GM21737 (cell line): ENCODE data around the gene SVIP.

ENCODE experiments used
- ATAC-seq: cut with Tn5 transposase; IDR thresholded peaks from one replicate; pipeline ENCODE4 v1.9.1; 2021; ENCODE audit warnings: mild to moderate bottlenecking, moderate library complexity; ENCODE audit not compliant: unreplicated experiment

Gene SVIP

DNA sequence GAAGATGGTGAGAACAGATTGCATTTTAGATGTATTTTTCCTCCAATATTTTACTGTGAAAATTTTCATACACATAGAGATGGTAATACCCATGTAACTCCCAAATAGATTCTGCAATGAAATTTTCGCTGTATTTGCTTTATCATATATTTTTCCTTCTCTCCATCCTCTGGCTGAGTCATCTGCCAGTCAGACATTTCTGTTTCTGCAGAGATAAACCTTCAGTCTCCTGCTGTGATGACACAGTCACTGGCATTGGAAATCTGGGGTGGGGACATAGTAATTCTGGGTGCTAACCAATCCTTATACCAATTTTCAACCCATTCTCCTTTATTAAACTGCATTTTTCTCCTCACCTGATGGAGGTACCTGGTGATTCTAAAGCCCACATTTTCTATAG is 33.7 kb downstream of the SVIP start:
- no peak for ATAC-seq

DNA sequence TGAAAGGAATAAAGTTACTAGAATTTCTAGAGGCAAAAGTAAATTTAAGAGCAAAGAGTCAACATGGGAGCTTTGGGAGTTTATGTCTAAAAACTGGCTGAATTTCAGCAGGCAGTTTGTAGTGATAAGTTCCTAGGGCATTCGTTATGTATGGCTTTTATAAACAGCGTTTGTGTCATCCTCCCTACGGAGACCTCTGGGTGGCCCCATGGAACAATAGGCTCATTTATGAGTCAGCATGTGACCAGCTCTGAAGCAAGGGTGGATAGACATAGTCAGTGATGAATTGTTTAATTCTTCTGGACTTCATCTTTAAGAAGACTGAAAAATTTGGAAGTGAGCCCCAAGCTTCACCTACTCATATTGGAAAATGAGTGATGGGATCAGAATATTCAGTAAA is 37.1 kb downstream of the SVIP start:
- ATAC-seq, result no peak

DNA sequence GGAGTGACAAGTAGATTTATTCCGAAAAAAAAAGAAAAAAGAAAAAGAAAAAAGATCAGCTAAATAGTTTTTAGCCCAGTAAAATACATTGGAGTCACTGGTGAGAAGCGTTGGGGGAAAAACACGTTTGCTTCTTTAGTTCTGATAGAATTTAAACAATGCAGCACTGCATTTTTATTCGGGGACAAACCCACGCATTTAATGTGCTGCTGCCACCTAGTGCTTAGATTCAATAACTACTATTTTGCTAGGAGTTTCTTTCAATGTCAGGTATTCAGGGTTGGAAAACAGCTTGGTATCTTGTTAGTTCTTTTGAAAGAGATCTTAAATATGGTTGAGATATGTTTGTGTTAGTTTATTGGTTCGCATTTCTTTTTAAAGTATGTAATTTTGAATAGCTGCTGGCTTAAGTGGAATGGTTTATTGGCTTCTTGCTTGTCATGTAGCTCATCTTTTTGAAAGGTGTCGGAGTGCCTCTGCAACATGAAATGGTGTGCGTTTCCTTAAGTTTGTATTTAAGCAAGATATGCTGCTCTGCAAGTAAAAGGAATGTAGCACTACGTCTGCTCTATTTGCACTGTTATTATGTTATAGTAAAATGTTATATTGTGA is 41.9 kb downstream of the SVIP start:
- peak; percentile 37 for ATAC-seq

DNA sequence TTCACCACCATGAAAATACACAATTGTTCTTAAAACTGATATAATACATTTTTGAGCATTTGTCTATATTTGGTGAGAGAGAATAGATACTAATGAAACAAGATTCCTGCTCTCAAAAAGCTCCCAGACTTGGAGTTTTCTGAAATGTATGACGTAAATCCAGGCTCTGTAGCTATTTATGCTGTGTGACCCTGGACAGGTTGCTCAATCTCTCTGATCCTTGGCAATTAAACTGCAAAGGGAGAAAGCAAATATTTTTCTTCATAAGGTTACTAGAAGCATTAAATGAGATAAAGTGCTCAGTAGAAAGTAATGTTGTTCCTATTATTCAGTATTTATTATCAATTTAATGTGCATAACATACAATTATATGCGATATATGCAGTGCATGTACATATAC is 42.5 kb downstream of the SVIP start:
- no peak for ATAC-seq

DNA sequence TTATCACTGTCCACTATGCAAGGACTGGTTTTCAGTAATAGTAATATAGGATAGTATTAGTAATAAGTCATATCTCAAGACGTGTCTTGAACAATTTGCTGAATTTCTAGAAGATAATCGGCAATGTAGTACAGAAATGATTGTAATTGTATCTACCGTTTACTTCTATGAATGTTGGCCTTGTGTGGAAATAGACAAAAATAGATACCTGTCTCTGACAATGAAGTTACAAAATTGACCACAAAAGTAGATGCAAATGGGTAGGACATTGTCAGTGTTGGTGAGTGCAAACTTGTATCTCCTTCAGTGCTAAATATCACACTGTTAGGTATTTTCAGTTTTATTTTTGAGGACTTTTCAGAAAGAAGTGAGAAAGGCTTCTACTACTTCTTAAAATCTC is 43.1 kb downstream of the SVIP start:
- peak; percentile 73 for ATAC-seq

DNA sequence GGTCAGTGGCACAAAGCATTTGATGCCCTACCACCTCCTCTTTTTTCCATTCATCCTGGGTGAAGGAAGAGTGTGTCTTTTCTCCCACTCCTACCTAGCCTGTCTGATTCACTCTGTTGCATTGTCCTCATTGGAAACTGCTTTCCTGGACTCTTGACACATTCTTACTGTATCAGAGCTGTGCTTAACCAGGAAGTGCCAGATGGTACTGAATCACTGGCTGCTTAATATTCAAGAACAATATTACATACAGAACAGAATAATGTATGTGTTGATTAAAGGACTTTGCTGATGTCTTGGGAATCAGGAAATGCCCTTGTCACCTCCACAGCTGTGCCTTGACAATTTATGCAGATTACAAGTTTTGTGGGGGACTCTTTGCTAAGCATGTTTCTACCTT is 44.4 kb downstream of the SVIP start:
- ATAC-seq, result no peak

DNA sequence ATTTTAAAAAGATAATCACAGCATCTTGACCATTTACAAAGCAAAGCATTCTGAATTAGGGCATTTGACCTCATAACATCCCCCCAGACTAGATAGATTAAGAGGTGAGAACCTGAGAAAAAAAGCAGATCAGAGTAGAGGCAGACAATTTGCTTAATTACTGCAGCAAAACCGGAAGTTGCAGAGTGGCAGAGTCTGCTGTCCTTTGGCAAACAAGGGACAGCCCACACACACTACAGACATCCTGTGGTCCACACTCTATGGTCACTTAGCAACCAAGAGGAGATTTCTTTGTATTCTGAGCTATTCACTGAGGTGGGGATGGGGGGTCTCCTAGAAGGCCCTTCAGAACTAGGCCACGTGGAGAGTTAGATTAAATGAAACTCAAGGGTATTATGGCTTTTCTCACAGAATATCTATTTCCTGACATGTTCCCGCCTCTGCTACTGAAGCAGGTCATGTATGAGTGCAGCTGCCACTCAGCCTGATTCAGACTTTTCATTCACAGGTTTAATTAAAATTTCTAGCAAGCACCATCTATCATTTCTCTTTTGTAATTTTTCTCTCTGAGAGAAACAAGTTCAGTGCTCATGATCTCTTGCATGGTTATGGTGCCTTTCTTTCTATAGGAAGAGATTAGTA is 48.5 kb downstream of the SVIP start:
- ATAC-seq, result peak; percentile 90

DNA sequence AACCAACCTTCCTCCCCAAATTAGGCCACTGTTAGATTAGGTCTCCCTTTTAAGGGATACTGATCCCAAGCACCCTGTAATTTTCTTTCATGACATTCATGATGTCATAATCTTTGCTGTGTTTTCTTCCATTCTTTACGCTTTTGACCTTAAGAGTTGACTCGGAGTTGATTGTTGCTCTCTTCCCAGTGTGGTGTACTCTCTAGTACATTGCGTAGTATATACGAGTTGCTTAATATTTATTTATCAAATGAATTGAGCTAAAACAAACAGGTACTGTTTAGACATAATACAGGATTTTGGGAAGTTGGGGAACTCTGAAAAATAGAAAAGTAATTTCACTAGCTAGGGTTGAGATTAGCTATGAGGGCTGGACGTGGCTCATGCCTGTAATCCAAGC is 49.8 kb downstream of the SVIP start:
- no peak for ATAC-seq

DNA sequence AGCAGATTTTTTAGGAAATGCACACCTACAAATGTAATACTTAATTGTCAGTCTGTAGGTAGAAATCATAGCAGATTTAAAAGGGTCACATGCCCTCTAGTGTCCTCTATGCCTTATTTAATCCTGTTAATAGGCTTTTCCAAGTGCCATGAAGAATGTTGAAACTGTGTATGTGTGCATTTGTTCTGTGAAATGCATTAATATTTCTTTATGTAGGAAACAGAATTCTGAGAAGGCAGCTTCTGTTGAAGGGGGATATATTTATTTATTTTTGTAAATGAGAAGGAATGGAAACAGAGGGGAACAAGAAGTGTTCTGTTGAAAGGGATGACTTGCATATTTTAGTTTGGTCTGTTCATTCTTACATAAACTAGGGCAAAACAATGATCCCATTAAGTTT is 51.0 kb downstream of the SVIP start:
- ATAC-seq, result no peak

DNA sequence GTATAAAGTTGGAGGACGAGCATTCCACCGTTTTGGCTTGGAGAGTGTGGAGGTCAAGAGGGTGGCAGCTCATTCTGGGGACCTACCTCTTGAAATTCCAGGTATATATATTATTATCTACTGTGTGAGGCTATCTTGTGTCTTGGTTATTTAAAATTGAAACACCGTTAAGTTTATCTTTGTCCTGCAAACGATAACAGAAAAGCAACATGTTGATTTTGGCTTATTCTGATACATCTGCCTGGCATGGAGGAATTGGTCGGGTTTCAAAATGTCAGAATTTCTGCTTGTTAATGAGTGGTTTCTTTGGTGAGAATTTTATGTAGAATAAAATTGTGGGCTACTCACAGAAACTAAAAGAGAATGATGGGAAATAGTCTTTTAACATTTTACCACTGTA is 54.4 kb downstream of the SVIP start:
- ATAC-seq, result no peak

DNA sequence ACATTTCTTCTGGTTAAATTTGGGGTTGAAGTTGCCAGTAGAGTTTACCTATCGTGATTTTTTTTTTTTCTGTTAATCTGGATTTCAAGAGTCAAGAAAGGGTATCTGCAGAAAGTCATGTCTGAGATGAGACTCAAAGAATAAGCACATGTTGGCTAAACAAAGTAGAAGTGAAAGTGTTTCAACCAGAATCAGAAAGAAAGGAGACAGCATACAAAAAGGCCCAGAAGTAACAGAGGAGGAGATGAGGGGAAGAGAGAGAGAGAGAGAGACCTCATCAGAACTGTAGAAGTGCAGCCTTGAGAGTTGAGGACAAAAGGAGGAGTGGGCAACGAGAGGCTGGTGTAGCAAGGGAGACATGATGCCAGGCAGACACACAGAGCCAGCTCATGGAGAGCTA is 54.9 kb downstream of the SVIP start:
- ATAC-seq, result no peak

DNA sequence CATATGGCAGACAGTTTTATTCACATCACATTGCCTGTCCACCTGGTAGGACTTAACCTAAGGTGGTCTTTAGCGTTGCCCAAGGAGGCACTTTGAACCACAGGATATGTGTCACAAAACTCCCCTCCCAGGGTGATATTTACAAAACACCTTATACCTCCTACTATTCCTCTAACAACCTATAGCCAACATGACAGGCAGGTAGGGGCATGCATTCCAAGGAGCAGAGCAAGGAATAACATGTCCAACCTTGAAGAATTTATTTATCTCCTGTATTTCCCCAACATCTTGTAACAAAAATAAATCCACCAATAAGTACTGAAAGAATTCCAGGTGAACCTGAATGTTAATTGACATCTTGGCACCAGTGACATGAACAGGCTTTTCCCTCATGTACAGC is 60.5 kb downstream of the SVIP start:
- ATAC-seq, result no peak
